ENCODE data around the gene NAGPA.

NAGPA gene

DNA sequence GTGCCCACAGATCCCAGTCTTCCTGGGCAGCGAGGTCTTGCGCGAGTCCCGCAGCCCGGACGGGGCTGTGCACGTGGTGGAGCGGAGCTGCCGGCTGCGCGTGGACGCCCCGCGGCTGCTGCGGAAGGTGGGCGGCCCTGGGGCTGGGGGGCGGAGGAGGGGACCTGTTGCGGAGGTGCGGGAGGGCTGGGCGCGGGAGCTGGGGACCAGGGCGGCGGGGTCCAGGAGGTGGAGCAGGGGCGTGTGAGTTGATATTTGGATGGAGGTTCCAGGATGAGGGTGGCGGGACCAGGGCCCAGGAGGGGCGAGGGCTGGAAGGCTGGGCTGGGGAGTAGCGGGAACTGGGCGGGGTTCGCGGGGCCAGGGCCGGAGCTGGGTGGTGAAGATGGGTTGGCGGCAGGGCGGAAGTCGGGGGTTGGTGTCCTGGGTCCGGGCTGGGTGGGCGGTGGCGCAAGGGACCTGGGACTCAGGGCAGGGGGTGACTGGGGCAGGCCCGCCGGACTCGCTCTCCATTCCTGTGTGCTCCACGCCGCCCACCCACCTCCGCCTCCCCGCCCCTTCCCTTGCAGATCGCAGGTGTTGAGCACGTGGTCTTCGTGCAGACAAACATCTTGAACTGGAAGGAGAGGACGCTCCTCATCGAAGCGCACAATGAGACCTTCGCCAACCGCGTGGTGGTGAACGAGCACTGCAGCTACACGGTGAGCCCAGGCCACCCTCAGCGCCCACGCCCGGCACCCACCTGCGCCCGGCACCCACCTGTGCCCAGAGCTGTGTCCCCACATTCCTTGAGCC, 46.0 kb downstream of the NAGPA start:
- peak in 2 of 42 donors; percentile 40 to 41 for DNase-seq

GRCh38 chr16:4987250-4987579, 46.5 kb downstream of the NAGPA start:
- intact Hi-C loops (cut with DNase I) = no loop called here
- no peak for DNase-seq

More for the DNA sequence above, 46.0 kb downstream of the NAGPA start:
- intact Hi-C loops (cut with DNase I) = no loop called here

DNA sequence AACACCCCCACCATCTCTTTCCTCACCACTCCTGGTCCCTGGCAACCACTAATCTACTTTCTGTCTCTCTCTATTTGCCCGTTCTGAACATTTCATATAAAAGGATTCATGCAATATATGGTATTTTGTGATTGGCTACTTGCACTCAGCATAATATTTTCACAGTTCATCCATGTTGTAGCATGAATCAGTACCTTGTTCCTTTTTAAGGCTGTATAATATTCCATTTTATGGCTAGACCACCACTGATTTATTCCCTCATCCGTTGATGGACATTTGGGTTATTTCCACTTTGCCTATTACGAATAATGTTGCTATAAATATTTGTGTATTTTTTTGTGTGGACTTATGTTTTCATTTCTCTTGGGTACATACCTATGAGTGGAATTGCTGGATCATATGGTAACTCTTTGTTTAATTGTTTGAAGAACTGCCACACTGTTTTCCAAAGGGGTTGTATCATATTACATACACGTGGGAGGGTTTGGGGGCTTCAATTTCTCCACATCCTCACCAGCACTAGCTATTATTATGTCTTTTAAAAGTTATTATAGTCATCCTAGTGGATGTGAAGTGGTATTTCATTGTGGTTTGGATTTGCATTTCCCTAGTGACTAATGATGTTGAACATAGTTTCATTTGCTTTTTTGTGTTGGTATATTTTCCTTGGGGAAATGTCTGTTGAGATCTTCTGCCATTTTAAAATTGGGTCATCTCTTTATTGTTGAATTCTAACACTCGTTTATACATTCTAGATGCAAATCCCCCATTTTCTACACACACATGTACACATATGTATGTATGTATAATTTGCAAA, 49.4 kb downstream of the NAGPA start:
- intact Hi-C loops (cut with DNase I) = no loop called here
- no peak for DNase-seq

DNA sequence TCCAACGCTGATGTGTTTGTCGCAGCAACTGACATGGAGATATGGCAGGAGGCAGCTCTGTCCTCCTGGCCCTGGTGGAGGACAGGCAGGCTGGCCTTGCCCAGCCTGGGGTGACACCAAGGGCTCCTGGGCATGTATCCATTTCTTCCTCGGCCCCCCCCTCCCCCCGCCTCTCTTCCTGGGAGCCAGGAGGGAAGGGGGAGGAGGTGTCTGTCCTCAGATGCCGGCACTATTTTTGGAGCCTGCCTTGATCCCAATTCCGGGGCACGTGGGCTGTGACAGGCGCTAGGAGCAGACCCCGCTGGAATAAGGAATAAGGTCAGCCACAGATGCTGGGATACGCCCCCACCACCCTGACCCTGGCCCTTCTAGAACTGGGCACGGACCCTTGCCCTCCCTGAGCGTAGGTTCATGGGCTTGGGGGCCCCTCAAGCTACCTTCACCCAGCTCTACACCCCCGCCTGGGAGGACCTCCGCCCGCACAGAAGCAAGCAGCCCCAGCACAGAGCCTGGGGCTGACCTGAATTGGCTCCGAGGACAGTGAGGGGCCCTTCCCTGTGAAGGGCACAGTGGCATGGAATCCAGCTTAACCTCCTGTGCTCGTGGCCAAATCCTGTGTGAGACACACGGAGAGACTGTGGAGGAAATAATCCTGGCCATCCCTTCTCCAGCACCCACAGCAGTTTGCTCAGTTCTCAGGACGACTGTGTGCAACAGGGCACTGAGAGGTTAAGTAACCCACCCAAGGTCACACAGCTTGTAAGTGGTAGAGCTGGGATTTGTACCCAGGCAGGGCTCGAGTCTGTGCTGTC, 51.5 kb downstream of the NAGPA start:
- intact Hi-C loops (cut with DNase I) = no loop called here
- DNase-seq = peak in 30 of 42 donors; percentile 25 to 81 (median 52)

DNA sequence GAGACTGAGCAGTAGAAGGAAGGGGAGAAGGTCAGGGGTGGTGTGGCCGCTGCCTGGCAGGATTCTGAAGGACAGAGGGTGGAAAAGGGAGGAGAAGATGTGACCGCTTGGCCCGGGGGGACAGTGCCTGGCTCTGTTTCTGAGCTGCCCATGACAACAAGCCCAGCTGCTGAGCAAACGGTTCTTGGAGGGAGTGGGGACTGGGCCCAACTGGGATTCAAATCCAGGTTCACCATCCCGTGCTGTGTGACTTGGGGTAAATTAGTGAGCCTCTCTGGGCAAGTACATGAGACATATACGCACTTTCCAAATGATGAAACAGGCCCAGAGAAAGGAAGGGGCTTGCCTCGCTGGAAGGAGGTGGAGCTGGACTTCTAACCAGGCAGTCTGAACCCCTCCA, 52.3 kb downstream of the NAGPA start:
- DNase-seq = peak in 12 of 42 donors; percentile 29 to 78 (median 56)
- intact Hi-C loops (cut with DNase I) = no loop called here

DNA sequence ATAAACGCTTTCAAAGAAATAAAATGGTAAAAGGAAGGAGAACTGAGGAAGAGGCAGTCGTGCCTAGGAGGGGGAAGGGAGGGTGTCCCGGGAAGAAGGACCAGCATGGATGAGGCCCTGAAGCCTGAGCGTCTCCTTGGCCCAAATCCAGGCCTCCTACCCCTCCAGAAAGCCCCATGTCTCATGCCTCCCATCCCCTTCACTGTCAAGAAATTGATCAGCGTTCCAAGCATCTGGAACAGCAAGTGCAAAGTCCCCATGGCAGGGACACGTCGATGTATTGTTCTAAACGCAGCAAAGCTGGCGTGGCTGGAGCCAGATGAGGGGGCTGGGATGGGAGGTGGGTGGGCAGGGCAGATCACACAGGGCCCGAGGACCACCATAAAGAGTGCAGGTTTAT, 53.0 kb downstream of the NAGPA start:
- intact Hi-C loops (cut with DNase I) = no loop called here
- DNase-seq = no peak

DNA sequence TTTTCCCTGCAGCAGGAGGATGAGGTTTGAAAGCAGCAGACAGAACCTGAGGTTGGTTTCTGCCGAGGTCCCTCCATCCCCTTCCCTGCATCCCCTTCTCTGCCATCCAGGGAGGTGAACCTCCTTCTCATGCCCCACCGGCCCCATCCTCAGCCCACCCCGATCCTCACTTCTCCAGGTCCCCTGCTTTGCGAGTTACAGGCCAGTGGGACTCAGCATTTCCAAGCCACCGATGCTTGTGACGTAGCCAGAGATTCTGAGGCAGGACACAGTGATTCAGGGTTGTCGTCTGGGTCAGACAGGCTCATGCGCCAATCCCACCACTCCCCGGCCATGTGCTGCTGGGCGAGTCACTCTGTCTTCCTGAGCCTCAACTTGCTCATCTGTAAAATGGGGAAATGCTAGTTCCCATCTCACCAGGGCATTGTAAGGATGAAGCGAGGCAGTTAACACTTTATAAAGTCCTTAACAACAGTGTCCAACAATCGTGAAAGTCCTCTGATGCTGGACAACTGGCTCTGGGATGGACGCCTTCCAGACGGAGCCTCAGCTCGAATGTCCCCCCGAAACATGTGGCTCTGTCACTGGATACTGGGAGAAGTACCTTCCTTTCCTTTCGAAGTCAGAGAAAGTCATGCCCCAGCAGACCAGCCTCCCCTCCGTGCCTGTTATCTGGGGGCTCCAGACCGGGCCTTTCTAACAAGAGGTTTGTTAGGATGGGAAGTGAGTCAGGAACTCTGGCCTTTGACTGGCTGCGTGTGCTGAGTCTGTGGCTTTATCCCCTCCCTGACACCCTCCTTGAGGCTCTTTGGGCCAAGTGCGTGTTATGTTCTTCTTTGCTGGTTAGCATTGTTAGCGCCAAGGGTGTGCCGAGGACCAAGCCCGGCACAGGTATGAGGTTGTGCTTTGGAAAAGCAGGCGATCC, 53.7 kb downstream of the NAGPA start:
- intact Hi-C loops (cut with DNase I) = no loop called here

GRCh38 chr16:4979164-4979563, 54.6 kb downstream of the NAGPA start:
- no peak for DNase-seq
- intact Hi-C loops (cut with DNase I) = no loop called here

More for the DNA sequence above, 53.7 kb downstream of the NAGPA start:
- peak in 1 of 42 donors; percentile 17 for DNase-seq

DNA sequence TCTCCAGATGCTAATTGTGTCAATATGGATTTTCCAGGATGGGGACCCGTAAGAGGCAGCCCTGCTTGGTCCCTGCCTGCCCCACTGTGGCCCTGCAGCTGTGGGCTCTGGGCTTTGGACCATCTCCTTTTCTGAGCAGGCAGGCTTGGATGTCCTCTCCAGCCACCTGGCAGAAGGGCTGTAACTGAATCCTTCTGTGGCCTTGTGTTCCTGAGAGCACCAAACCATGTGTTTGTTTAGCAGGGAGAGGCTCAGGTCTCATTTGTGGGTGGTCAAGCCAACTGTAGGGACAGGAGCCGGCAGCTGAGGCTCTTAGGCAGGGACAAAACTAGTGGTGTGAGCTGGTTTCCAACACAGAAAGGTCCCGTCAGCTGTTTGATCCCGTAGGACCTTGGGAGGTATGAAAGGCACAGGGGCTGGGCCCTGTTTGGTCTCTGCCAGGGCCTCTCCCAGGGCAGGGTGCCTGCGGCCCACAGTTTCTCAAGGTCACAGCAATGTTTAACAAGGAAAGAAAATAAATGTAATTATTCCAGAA, 57.1 kb downstream of the NAGPA start:
- intact Hi-C loops (cut with DNase I) = no loop called here
- DNase-seq = peak in 1 of 42 donors; percentile 15

DNA sequence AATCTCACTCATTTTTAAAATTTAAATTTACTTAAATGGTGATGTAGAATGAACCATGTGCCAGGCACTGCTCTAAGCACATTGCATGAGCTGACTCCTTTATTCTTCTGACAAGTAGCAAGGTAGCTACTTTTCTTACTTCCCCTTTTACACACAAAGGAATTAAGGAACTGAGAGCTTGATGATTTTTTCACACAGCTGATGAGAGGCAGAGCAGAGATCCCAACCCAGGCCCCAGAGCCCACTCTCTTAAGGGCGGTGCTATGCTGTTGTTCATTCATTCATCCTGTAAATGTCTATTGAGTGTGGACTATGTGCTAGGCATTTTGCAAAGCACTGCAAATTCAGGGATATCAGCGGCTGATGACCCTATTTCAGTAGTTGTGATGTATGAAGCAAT, 57.7 kb downstream of the NAGPA start:
- no peak for DNase-seq
- intact Hi-C loops (cut with DNase I) = no loop called here

All from head of caudate nucleus (tissue), 42 donors.